Uterus (tissue), 2 donors: Measurements from ENCODE around the gene KPNA4.
"Not testable (repeated sequence)": the region's sequence is repeated elsewhere in the genome, so short reads cannot be mapped to it uniquely, and the experiment has no call there.

Experiments
- CTCF ChIP-seq, 4 experiments: fragments of 200-600 bp in 2 of 4; fragments of 450-650 bp in 2 of 4; sonication (generic) in 2 of 4; IDR thresholded peaks; one replicate each; pipeline ENCODE4 v1.5.1; 2016 to 2019; ENCODE audit warnings: antibody characterized with exemption in 4 of 4, mild to moderate bottlenecking in 2 of 4, moderate library complexity in 1 of 4
- POLR2A ChIP-seq, 2 donors: fragments of 450-650 bp; IDR thresholded peaks; one replicate each; pipeline ENCODE4 v1.6.1; 2016; ENCODE audit warnings: antibody characterized with exemption in 2 of 2, mild to moderate bottlenecking in 1 of 2, moderate library complexity in 1 of 2

DNA sequence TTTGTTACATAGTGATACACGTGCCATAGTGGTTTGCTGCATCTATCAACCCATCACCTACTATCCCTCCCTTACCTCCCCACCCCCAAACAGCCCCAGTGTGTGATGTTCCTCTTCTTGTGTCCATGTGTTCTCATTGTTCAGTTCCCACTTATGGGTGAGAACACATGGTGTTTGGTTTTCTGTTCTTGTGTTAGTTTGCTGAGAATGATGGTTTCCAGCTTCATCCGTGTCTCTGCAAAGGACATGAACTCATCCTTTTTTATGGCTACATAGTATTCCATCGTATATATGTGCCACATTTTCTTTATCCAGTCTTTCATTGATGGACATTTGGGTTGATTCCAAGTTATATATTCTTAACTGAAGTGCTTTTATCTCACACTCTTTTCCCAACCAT lies 38.5 kb upstream of the KPNA4 start:
- TF ChIP-seq CTCF, POLR2A (IDR thresholded peaks at IDR 0.05): not testable (repeated sequence)
